ENCODE data around the gene KDM4B. TPM values are rescaled to one million over a fixed set of nuclear protein-coding genes. Genes with fewer than 3 reads are reported as not detected.

The KDM4B gene
- total RNA-seq, 6 experiments from 2014 or later = 17.0 to 27.2 (median 20.3) TPM

DNA sequence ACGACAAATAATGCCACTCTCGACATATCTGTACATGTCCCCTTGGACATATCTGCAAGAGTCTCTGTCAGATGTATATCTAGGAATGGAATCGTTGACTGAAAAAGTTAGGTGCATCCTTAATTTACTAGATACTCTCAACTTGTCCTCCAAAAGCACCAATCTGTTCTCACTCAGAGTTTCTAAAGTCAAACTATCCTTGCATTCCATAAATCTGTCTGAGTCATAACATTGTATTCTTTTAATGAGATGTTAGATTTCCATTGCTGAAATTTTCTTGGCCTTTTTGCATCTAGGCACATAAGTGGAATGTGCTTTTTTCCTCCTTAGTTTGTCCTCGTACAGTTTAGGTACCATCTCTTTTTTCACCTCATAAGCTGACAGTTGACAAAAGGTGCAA lies 231.9 kb downstream of the KDM4B start:
- DNase-seq = no peak
- peaks cover 44% of the 10 kb centered on the region for H3K9me3 Mint-ChIP-seq
- H3K4me3 Mint-ChIP-seq = no peak overlapping the region
- TF ChIP-seq, protein P1, sequence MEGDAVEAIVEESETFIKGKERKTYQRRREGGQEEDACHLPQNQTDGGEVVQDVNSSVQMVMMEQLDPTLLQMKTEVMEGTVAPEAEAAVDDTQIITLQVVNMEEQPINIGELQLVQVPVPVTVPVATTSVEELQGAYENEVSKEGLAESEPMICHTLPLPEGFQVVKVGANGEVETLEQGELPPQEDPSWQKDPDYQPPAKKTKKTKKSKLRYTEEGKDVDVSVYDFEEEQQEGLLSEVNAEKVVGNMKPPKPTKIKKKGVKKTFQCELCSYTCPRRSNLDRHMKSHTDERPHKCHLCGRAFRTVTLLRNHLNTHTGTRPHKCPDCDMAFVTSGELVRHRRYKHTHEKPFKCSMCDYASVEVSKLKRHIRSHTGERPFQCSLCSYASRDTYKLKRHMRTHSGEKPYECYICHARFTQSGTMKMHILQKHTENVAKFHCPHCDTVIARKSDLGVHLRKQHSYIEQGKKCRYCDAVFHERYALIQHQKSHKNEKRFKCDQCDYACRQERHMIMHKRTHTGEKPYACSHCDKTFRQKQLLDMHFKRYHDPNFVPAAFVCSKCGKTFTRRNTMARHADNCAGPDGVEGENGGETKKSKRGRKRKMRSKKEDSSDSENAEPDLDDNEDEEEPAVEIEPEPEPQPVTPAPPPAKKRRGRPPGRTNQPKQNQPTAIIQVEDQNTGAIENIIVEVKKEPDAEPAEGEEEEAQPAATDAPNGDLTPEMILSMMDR (IDR thresholded peaks at IDR 0.05) = no peak
- no peak overlapping the region for H3K27ac Mint-ChIP-seq
- H3K36me3 Mint-ChIP-seq (ENCODE audit: low read depth) = peaks cover 32% of the 10 kb centered on the region
- H3K27me3 Mint-ChIP-seq (ENCODE audit: insufficient read depth) = no peaks in the 10 kb centered on the region; the same call in none of the 2 replicates
- H3K4me1 Mint-ChIP-seq (ENCODE audit: low read depth) = no peaks in the 10 kb centered on the region

DNA sequence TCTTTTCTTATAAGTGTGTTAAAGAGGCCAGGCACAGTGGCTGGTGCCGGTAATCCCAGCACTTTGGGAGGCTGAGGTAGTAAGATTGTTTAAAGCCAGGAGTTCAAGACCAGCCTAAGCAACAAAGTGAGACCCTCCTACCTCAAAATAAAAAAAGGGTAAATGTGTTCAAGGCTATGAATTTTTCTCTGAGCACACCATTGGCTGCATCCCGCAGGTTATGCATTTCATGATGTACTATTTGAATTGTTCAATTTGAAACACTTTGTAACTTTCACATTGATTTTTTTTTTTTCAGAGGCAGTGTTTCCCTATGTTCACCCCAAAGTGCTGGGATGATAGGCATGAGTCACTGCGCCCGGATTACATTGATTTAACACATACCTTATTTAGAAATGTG lies 233.6 kb downstream of the KDM4B start:
- peaks cover 44% of the 10 kb centered on the region for H3K9me3 Mint-ChIP-seq
- H3K36me3 Mint-ChIP-seq (ENCODE audit: low read depth) = peaks cover 32% of the 10 kb centered on the region
- TF ChIP-seq, protein P1 (IDR thresholded peaks at IDR 0.05) = no peak
- DNase-seq = no peak
- H3K27me3 Mint-ChIP-seq (ENCODE audit: insufficient read depth) = peaks cover 2% of the 10 kb centered on the region
- no peak overlapping the region for H3K4me3 Mint-ChIP-seq
- no peak overlapping the region for H3K27ac Mint-ChIP-seq
- H3K4me1 Mint-ChIP-seq (ENCODE audit: low read depth) = no peaks in the 10 kb centered on the region

Small RNA genes lying within 50 kb of the gene (microRNA-seq; reads per million reads assigned to microRNA genes)
- gene MIR4747 = 7.0 reads per million

Other genes with a start within 250 kb of the KDM4B start
- 10 to 100 TPM; 68.4 to 82.2 (median 80.1) TPM for gene DPP9, start 245.3 kb upstream of the KDM4B start, total RNA-seq (2021; fragmentation: NEBNext Ultra II Directional; extraction: Animal tissue kit (Norgen Biotek cat#: 25700))
- 10 to 100 TPM in 1 of 6 experiments, 1 to 10 TPM in 5; 8.4 to 10.2 (median 9.0) TPM for gene FEM1A, start 177.4 kb upstream of the KDM4B start, total RNA-seq (2021; fragmentation: NEBNext Ultra II Directional; extraction: Animal tissue kit (Norgen Biotek cat#: 25700))
- gene TICAM1, start 137.4 kb upstream of the KDM4B start, total RNA-seq (2021; fragmentation: NEBNext Ultra II Directional; extraction: Animal tissue kit (Norgen Biotek cat#: 25700)) = 10 to 100 TPM; 16.4 to 21.6 (median 18.4) TPM
- 100 to 1,000 TPM; 250 to 300 (median 266) TPM for gene PLIN3, start 101.4 kb upstream of the KDM4B start, total RNA-seq (2021; fragmentation: NEBNext Ultra II Directional; extraction: Animal tissue kit (Norgen Biotek cat#: 25700))
- not detected for gene ARRDC5, start 66.2 kb upstream of the KDM4B start, total RNA-seq (2021; fragmentation: NEBNext Ultra II Directional; extraction: Animal tissue kit (Norgen Biotek cat#: 25700))
- 10 to 100 TPM; 41.9 to 74.1 (median 70.1) TPM for gene UHRF1, start 59.6 kb upstream of the KDM4B start, total RNA-seq (2021; fragmentation: NEBNext Ultra II Directional; extraction: Animal tissue kit (Norgen Biotek cat#: 25700))

Data from HFFc6 (cell line).